Skeletal muscle satellite cell (primary cell): ENCODE data around the gene SPINT2.
"Not testable (repeated sequence)": the region's sequence is repeated elsewhere in the genome, so short reads cannot be mapped to it uniquely, and the experiment has no call there.

Experiments
- H3K27me3 ChIP-seq: 2 replicates; pipeline ENCODE4 v1.7.0; 2013; ENCODE audit warnings: low read length; ENCODE audit not compliant: control insufficient read depth, insufficient read depth
- H3K36me3 ChIP-seq: 2 replicates; pipeline ENCODE4 v1.7.0; 2013; ENCODE audit warnings: mild to moderate bottlenecking, control low read depth, low read length; ENCODE audit not compliant: insufficient read depth
- H3K4me1 ChIP-seq: 2 replicates; pipeline ENCODE4 v1.7.0; 2013; ENCODE audit warnings: low read length; ENCODE audit not compliant: control insufficient read depth, insufficient read depth
- H3K4me2 ChIP-seq: 2 replicates; pipeline ENCODE4 v1.7.0; 2013; ENCODE audit warnings: mild to moderate bottlenecking, low read length
- H3K4me3 ChIP-seq: 2 replicates; pipeline ENCODE4 v1.7.0; 2013; ENCODE audit warnings: low read length
- H3K9ac ChIP-seq: 2 replicates; pipeline ENCODE4 v1.7.0; 2013; ENCODE audit warnings: mild to moderate bottlenecking, low read depth, low read length, moderate library complexity
- H3K9me3 ChIP-seq: replicated peaks from 2 replicates; pipeline ENCODE4 v1.7.0; 2013; ENCODE audit warnings: mild to moderate bottlenecking, control low read depth, low read length

Gene SPINT2

GRCh38 chr19:38247126-38247525, 17.2 kb upstream of the SPINT2 start:
- no peaks in the 10 kb centered on the region for H3K36me3 ChIP-seq
- H3K4me2 ChIP-seq = no peak overlapping the region
- H3K4me1 ChIP-seq = peaks cover 25% of the 10 kb centered on the region
- no peak overlapping the region for H3K4me3 ChIP-seq
- H3K9me3 ChIP-seq = no peaks in the 10 kb centered on the region
- no peak overlapping the region for H3K9ac ChIP-seq
- H3K27me3 ChIP-seq = no peaks in the 10 kb centered on the region

- Histone ChIP-seq H3K4me2 (no peak overlapping the region), H3K4me3 (no peak overlapping the region), H3K9ac (no peak overlapping the region), H3K9me3 (no peaks in the 10 kb centered on the region), H3K4me1 (peaks cover 27% of the 10 kb centered on the region), H3K36me3 (no peaks in the 10 kb centered on the region), H3K27me3 (no peaks in the 10 kb centered on the region)
These were observed 16.6 kb upstream of the SPINT2 start for GRCh38 chr19:38247734-38248268.

DNA sequence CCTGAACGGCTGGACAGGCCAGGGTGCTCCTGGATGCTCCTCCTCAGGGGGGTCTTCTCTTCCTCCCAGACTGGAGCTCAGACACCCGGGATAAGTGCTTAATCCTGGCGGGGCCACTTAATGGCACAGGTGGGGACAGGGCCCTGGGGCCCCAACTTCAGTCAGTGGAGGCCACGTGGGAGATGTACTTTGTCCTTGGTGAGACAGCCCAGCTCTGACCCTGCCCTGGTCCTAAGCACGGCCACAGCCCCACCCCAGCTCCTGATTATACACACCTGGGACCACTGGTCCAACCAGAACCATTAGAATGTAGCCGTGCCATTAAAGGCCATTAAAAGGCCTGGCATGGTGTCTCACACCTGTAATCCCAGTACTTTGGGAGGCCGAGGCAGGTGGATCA, 16.0 kb upstream of the SPINT2 start:
- Histone ChIP-seq H3K9me3 (no peaks in the 10 kb centered on the region), H3K36me3 (no peaks in the 10 kb centered on the region), H3K9ac (no peak overlapping the region), H3K4me2 (no peak overlapping the region), H3K4me1 (peaks cover 33% of the 10 kb centered on the region), H3K27me3 (no peaks in the 10 kb centered on the region), H3K4me3 (no peak overlapping the region)

DNA sequence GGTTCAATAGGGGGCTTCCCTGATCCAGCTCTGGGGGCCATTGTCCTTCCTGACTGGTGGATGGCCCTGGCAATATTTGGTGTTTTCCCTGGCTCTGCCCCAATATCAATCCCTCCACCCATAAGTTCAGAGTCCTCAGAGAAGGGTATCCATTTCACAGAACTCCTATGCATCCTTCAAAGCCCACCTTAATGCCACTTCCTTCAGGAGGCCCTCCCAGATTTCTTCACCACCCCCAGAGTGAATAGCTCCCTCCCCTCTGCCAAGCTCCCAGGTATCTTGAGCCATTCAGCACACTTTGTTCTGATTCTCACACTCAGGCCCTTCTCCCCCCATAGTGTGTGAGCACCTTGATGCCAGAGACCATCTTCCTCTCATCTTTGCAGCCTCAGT, 13.9 kb upstream of the SPINT2 start:
- H3K4me3 ChIP-seq = no peak overlapping the region
- no peak overlapping the region for H3K4me2 ChIP-seq
- H3K36me3 ChIP-seq = no peaks in the 10 kb centered on the region
- no peak overlapping the region for H3K9ac ChIP-seq
- H3K9me3 ChIP-seq = no peaks in the 10 kb centered on the region
- H3K4me1 ChIP-seq = peaks cover 39% of the 10 kb centered on the region
- no peaks in the 10 kb centered on the region for H3K27me3 ChIP-seq

- peak overlapping the region; percentile 15 for H3K4me2 ChIP-seq
- H3K9me3 ChIP-seq = no peaks in the 10 kb centered on the region
- no peak overlapping the region for H3K4me3 ChIP-seq
- peak overlapping the region; percentile 41 for H3K9ac ChIP-seq
- H3K4me1 ChIP-seq = peaks cover 34% of the 10 kb centered on the region
- no peaks in the 10 kb centered on the region for H3K36me3 ChIP-seq
- no peaks in the 10 kb centered on the region for H3K27me3 ChIP-seq
These were observed 13.4 kb upstream of the SPINT2 start for GRCh38 chr19:38250821-38251563.

- Histone ChIP-seq H3K9me3 (no peaks in the 10 kb centered on the region), H3K4me2 (peak overlapping the region; percentile 15), H3K36me3 (no peaks in the 10 kb centered on the region), H3K4me3 (no peak overlapping the region), H3K4me1 (peaks cover 28% of the 10 kb centered on the region), H3K27me3 (no peaks in the 10 kb centered on the region), H3K9ac (peak overlapping the region; percentile 41)
These were observed 12.8 kb upstream of the SPINT2 start for GRCh38 chr19:38251564-38252051.

- H3K4me2 ChIP-seq = no peak overlapping the region
- no peaks in the 10 kb centered on the region for H3K9me3 ChIP-seq
- no peak overlapping the region for H3K9ac ChIP-seq
- H3K36me3 ChIP-seq = no peaks in the 10 kb centered on the region
- H3K4me3 ChIP-seq = no peak overlapping the region
- H3K4me1 ChIP-seq = peaks cover 26% of the 10 kb centered on the region
- no peaks in the 10 kb centered on the region for H3K27me3 ChIP-seq
These were observed 12.0 kb upstream of the SPINT2 start for GRCh38 chr19:38252385-38252784.

DNA sequence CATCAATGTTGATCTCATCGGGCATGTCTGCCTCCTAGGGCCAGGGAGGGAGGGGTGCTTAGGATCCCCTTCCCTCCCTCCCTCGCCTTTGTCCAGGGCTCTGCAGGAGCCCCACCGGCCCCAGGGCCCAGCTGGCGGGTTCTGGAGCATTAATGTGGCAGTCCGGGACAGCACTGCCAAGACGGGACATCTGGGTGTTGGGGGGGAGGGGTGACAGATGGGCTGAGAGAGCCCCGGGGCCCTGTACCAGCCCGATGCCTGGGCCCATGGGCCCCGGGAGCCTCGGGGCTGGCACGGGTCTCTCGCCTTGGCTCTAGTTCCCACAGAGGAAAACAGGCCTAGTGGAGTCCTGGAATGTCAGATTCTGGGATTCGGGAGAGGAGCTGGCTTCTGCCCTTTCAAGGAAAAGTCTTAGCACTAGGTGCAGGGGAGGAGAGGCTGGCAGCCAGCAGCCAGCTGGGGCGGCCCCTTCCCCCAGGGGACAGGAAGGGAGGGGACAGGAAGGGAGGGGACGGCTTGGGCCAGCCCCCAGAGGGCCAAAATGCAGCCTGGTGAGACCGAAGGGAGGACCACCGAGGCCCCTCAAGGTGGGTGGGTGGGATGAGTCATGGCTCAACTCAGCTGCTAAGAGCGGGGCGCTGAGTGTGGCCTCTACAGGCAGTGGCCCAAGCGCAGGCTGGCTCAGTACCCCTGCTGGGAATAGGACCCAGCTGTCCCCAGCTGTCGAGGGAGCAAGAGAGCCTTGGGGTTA, 11.3 kb upstream of the SPINT2 start:
- no peak overlapping the region for H3K9ac ChIP-seq

GRCh38 chr19:38253788-38254187, 10.6 kb upstream of the SPINT2 start:
- Histone ChIP-seq H3K4me3 (no peak overlapping the region), H3K36me3 (no peaks in the 10 kb centered on the region), H3K9ac (no peak overlapping the region), H3K27me3 (no peaks in the 10 kb centered on the region), H3K9me3 (no peaks in the 10 kb centered on the region), H3K4me2 (no peak overlapping the region), H3K4me1 (peaks cover 26% of the 10 kb centered on the region)

More for the DNA sequence above, 11.3 kb upstream of the SPINT2 start:
- Histone ChIP-seq H3K9me3 (no peaks in the 10 kb centered on the region), H3K27me3 (no peaks in the 10 kb centered on the region), H3K4me1 (peaks cover 26% of the 10 kb centered on the region), H3K4me3 (no peak overlapping the region), H3K4me2 (no peak overlapping the region), H3K36me3 (no peaks in the 10 kb centered on the region)

DNA sequence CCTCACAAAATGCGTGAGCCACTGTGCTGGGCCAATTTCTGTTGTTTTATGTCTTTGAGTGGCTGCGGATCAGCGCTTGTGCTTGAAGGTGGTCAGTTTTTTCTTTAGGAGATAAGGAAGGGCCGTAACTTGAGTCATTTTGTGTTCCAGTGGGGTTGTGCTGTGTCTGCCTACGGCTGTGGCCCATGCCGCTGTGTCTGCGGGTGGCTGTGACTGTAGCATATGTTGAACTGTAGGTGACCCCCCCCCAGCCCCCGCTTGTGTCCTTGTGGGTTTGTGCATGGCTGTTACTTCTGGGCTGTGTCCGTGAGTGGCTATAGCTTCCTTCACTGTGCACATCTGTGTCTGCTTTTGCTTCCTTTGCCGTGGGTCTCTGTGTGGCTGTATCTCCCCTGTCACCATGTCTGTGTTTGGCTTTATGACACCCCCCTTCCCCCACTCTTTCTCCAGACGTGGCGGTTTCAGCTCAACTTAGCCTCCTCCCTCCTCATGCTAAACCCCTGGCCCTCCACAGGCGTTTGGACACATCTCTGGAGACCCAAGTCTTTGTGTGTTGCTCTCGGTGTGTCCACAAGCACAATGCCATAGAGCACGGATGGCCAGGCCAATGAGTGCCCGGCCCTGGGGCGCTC, 8.9 kb upstream of the SPINT2 start:
- H3K9ac ChIP-seq = no peak overlapping the region
- H3K4me2 ChIP-seq = peak overlapping the region; percentile 73
- H3K4me3 ChIP-seq = peak overlapping the region; percentile 63
- H3K4me1 ChIP-seq = peaks cover 26% of the 10 kb centered on the region
- no peaks in the 10 kb centered on the region for H3K27me3 ChIP-seq
- no peaks in the 10 kb centered on the region for H3K9me3 ChIP-seq
- no peaks in the 10 kb centered on the region for H3K36me3 ChIP-seq

- not testable (repeated sequence) for H3K9ac ChIP-seq, H3K9me3 ChIP-seq
- peaks cover 13% of the 10 kb centered on the region for H3K4me1 ChIP-seq
These were observed 2.4 kb upstream of the SPINT2 start for GRCh38 chr19:38261942-38262341.

More at GRCh38 chr19:38261942-38262341, 2.4 kb upstream of the SPINT2 start:
- H3K4me2 ChIP-seq, H3K36me3 ChIP-seq, H3K4me3 ChIP-seq, H3K27me3 ChIP-seq: not testable (repeated sequence)
